GM23248 (cell line): ENCODE results near the gene NFIC. TPM values are rescaled to one million over a fixed set of nuclear protein-coding genes. Genes with fewer than 3 reads are reported as not detected.
"Not testable (repeated sequence)": the region's sequence is repeated elsewhere in the genome, so short reads cannot be mapped to it uniquely, and the experiment has no call there.

Source experiments
- DNase-seq: peaks from one replicate; pipeline ENCODE4 v3.0.0-alpha.2; 2015
- H2AFZ ChIP-seq: fragments of 200-600 bp; sonication (generic); 2 replicates; pipeline ENCODE4 v1.6.1; 2016; ENCODE audit warnings: antibody characterized with exemption
- H3F3A ChIP-seq: fragments of 200-600 bp; sonication (generic); 2 replicates; pipeline ENCODE4 v1.6.1; 2016; ENCODE audit warnings: mild to moderate bottlenecking, antibody characterized with exemption, mixed run types; ENCODE audit not compliant: insufficient read depth
- H3K27ac ChIP-seq: fragments of 200-600 bp; sonication (generic); 2 replicates; pipeline ENCODE4 v1.5.1; 2016; ENCODE audit warnings: mild to moderate bottlenecking
- H3K27me3 ChIP-seq: fragments of 200-600 bp; sonication (generic); replicated peaks from 2 replicates; pipeline ENCODE4 v1.6.1; 2016; ENCODE audit warnings: mild to moderate bottlenecking; ENCODE audit not compliant: insufficient read depth
- H3K36me3 ChIP-seq: fragments of 200-600 bp; sonication (generic); 2 replicates; pipeline ENCODE4 v1.6.1; 2016; ENCODE audit warnings: low read depth, mild to moderate bottlenecking
- H3K4me1 ChIP-seq: fragments of 200-600 bp; sonication (generic); 2 replicates; pipeline ENCODE4 v1.6.1; 2016; ENCODE audit warnings: mild to moderate bottlenecking; ENCODE audit not compliant: insufficient read depth
- H3K4me2 ChIP-seq: fragments of 200-600 bp; sonication (generic); one replicate; pipeline ENCODE4 v1.6.1; 2016; ENCODE audit warnings: mild to moderate bottlenecking; ENCODE audit not compliant: unreplicated experiment
- H3K4me3 ChIP-seq: fragments of 200-600 bp; sonication (generic); 2 replicates; pipeline ENCODE4 v1.5.1; 2016; ENCODE audit warnings: mild to moderate bottlenecking
- H3K79me2 ChIP-seq: fragments of 200-600 bp; sonication (generic); 2 replicates; pipeline ENCODE4 v1.6.1; 2016; ENCODE audit warnings: mild to moderate bottlenecking; ENCODE audit not compliant: insufficient read depth
- H3K9ac ChIP-seq: fragments of 200-600 bp; sonication (generic); 2 replicates; pipeline ENCODE4 v1.6.1; 2016; ENCODE audit warnings: mild to moderate bottlenecking
- H3K9me2 ChIP-seq: fragments of 200-600 bp; sonication (generic); 2 replicates; pipeline ENCODE4 v1.6.1; 2016; ENCODE audit warnings: mixed run types, mild to moderate bottlenecking, moderate library complexity; ENCODE audit not compliant: insufficient read depth
- H3K9me3 ChIP-seq: fragments of 200-600 bp; sonication (generic); one replicate; pipeline ENCODE4 v1.6.1; 2017; ENCODE audit warnings: low read depth
- H4K20me1 ChIP-seq: fragments of 200-600 bp; sonication (generic); 2 replicates; pipeline ENCODE4 v1.6.0; 2016; ENCODE audit not compliant: insufficient read depth
- EZH2 ChIP-seq: fragments of 200-600 bp; sonication (generic); IDR thresholded peaks from 2 replicates; pipeline ENCODE4 v1.6.1; 2018; ENCODE audit warnings: antibody characterized with exemption, mild to moderate bottlenecking; ENCODE audit not compliant: insufficient read depth, poor library complexity, severe bottlenecking
- EZH2phosphoT487 ChIP-seq: fragments of 200-600 bp; sonication (generic); IDR thresholded peaks from 2 replicates; pipeline ENCODE4 v1.6.1; 2018; ENCODE audit warnings: antibody characterized with exemption, moderate library complexity, mild to moderate bottlenecking, low read depth; ENCODE audit not compliant: insufficient read depth
- WGBS, 2 experiments: methylation state at CpG; one replicate each; pipeline ENCODE4 v1.1.6; 2015 to 2017; ENCODE audit warnings: low lambda C conversion rate in 2 of 2, low coverage in 1 of 2; ENCODE audit errors: missing lambda C conversion rate in 2 of 2; 5-methylcytosine and 5-hydroxymethylcytosine counted together
- in situ Hi-C: fragments of 300-500 bp; cut with MboI; formaldehyde crosslinking; loops from 2 replicates; pipeline ENCODE4 v1.15.0; 2020
- polyA plus RNA-seq: library from polyadenylated mRNA; unstranded; fragments of >200 nt; fragmentation: Nextera tagmentation; extraction: Ambion mirVana; gene quantifications from 2 replicates; pipeline ENCODE4 v1.2.1, GENCODE V29; 2016
- total RNA-seq: library from RNA; depleted of rRNA; stranded (reverse); fragments of >200 nt; shearing (Covaris generic); gene quantifications from 2 replicates; pipeline ENCODE4 v1.2.3, GENCODE V29; 2014

NFIC gene
- total and polyA plus RNA-seq, 2 experiments from 2014 or later, result 50.4 to 108 TPM

DNA sequence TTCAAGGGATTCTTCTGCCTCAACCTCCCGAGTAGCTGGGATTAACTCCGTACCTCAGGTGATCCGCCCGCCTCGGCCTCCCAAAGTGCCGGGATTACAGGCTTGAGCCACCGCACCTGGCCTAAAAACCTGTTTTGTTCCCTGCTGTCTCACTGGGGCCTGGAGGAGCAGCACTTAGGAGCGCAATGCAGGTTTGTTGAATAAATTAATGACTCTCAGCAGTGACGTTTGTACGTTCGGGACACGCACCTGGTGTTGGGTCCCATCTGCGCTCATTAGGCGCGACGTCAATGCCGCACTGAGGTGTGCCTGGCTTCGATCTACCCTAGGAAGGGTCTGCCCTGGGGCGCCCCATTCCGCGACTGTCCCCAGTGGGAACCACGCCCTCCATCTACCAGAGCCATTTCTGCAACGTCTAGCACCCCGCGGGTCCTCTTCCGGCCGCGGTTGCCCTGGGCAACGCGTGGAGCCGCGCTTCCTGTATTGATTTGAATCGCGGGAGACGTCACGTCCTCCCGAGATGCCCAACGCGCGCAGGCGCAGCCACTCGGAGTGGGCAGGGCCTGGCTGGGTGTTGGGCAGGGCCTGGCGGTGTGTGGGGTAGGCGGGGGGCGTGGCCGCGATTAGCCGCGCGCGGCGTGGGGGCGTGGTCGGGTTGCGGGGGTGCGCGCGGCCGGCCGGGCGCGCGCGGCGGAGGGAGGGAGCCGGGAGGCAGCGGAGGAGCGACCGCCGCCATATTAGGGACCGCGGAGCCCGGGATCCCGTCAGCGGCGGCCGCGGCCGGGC lies 139.4 kb downstream of the NFIC start, which contains the start of gene FZR1:
Gene FZR1, plus strand, starts transcription at position 714 of the 786 bp plus-strand sequence. CDS start 16,679 bp downstream, outside the sequence.
- Histone ChIP-seq H3K27me3 (no peaks in the 10 kb centered on the region), H3F3A (peaks cover 6% of the 10 kb centered on the region; the same call in 1 of the 2 replicates), H3K4me1 (peaks cover 8% of the 10 kb centered on the region; the same call in 1 of the 2 replicates), H3K9me3 (no peaks in the 10 kb centered on the region), H2AFZ (peak within 1 kb of the TSS; percentile 96), H3K79me2 (peaks cover 45% of the 10 kb centered on the region), H3K9ac (peak within 1 kb of the TSS; percentile 93), H3K4me3 (peak within 1 kb of the TSS; percentile 87), H4K20me1 (no peaks in the 10 kb centered on the region), H3K27ac (peak within 1 kb of the TSS; percentile 76), H3K4me2 (peak within 1 kb of the TSS; percentile 89), H3K36me3 (no peaks in the 10 kb centered on the region), H3K9me2 (no peaks in the 10 kb centered on the region)
- DNase-seq, result peak; percentile 100
- WGBS, 2 experiments, result 2 to 4% methylated on average over 40 to 62 of the region's 79 CpGs
- no peak for TF ChIP-seq EZH2
- in situ Hi-C loops, result no loop called here

DNA sequence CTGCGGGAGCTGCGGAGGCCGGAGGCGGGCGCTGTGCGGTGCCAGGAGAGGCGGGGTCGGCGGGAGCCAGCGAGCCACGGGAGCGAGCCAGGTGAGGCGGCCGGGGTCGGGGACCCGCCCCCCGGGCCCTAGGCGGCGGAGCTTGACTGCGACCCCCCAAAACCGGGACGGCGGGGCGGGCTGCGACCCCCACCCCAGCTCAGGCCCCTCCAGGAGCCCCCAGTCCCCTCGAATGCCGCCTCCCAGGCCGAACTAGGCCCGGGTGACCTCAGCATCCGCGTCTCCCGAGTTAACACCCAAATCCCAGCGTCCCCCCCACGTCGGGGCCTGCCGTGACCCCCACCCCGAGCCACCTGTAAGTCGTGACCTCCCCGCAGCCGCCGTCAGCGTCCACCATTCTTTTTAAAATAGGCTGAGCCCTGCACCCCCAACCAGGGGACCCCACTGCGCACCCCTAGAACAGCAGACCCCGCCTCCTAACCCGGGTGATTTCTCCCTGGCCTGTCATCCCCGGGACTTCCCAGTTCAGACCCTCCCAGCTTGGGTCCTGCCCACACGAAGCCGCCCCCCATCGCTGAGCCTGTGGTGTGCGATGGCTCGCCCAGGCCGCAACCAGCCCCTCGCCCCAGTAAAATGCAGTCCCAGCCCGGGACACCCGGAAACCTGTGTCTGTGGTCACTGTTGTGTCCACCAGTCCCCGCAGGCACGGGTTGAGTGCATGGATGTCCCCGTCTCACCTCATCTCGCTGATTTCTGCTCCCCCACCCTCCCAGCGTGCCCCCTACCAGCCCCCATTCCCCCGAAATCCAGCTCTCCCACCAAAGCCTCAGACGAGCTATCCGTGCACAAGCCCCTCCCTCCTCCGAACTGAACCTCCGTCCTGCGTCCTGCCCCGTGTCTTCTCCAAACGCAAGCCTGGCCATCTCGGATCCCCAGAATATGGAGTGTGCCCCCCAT lies 140.3 kb downstream of the NFIC start:
- peak overlapping the region; percentile 87 for H3K4me3 ChIP-seq
- peak overlapping the region; percentile 93 for H3K9ac ChIP-seq
- H3K9me2 ChIP-seq, result no peaks in the 10 kb centered on the region
- H3K9me3 ChIP-seq, result no peaks in the 10 kb centered on the region
- in situ Hi-C loops, result no loop called here
- H4K20me1 ChIP-seq, result no peaks in the 10 kb centered on the region
- no peaks in the 10 kb centered on the region for H3K36me3 ChIP-seq
- peak overlapping the region; percentile 51 for H3K27ac ChIP-seq
- H3K4me2 ChIP-seq, result peak overlapping the region; percentile 89
- H3K4me1 ChIP-seq, result peaks cover 8% of the 10 kb centered on the region; the same call in 1 of the 2 replicates
- peak overlapping the region; percentile 70 for H2AFZ ChIP-seq
- peaks cover 54% of the 10 kb centered on the region for H3K79me2 ChIP-seq
- no peak for TF ChIP-seq EZH2
- no peak for TF ChIP-seq EZH2phosphoT487
- H3F3A ChIP-seq, result peaks cover 6% of the 10 kb centered on the region; the same call in 1 of the 2 replicates
- H3K27me3 ChIP-seq, result no peaks in the 10 kb centered on the region
- WGBS, 2 experiments, result 2% methylated on average over 25 to 58 of the region's 69 CpGs
- peak; percentile 67 for DNase-seq

DNA sequence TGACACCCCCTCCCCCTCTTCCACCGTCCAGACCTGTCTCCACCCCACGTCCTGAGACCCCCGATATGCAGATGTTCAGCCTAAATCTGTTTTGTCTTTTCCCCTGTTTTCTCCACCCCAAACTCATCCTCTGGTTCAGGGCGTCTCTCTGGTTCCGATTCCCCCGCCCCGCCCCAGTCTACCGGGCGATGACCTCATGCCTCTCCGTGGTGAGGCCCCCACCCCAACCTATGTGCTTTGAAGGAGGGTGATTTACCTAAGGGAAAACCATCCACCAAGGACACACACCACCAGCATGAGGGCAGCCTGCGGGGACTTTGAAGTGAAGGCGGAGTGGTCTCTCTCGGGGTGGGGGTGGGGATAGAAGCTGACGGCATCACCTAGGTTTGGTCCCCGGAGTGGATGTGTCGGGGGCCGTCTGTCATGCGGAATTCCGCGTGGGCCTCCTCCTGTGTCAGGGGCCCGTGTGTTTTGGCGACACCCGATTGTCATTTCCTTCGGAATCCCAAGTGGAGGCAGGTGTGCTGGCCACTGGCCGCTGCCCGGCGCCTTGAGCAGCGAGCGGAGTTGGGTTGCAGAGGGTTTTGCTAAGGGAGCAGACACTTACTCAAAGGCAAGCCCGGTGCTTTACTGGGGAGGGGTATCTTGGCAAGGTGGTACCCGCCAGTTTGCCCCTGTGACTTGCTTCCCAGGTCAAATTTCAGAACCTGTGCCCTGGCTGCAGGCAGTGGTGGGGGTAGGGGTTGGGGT lies 141.2 kb downstream of the NFIC start:
- Histone ChIP-seq H3K27me3 (no peaks in the 10 kb centered on the region), H2AFZ (0 out of 2 replicates have a peak overlapping the region, but pooled peaks have one; percentile 54), H4K20me1 (no peaks in the 10 kb centered on the region), H3K9me2 (no peaks in the 10 kb centered on the region), H3K36me3 (no peaks in the 10 kb centered on the region), H3K79me2 (peaks cover 63% of the 10 kb centered on the region), H3K4me2 (peak overlapping the region; percentile 89), H3K4me3 (peak overlapping the region; percentile 87), H3K4me1 (peaks cover 8% of the 10 kb centered on the region; the same call in 1 of the 2 replicates), H3F3A (peaks cover 6% of the 10 kb centered on the region; the same call in 1 of the 2 replicates), H3K9me3 (no peaks in the 10 kb centered on the region), H3K9ac (peak overlapping the region; percentile 93), H3K27ac (peak overlapping the region; percentile 51)
- TF ChIP-seq EZH2phosphoT487, result no peak
- no peak for TF ChIP-seq EZH2
- in situ Hi-C loops, result no loop called here
- 23% methylated on average over 29 to 31 of the region's 31 CpGs for WGBS, 2 experiments
- peak; percentile 52 for DNase-seq

DNA sequence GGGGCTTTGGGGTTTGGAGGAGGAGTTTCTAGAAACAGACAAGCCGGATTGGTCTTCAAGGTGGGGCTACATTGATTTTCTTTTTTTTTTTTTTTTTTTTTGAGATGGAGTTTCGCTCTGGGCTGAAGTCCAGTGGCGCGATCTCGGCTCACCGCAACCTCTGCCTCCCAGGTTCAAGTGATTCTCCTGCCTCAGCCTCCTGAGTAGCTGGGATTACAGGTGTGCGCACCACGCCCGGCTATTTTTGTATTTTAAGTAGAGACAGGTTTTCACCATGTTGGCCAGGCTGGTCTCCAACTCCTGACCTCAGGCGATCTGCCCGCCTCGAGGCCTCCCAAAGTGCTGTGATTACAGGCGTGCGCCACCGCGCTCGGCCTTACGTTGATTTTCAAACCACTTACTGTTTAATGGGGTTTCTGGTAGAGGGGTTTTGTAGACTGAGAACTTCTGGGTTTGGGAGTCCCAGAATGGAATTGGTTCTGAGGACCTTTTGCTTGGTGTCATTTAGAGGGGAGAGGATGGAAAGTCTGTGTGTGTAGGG lies 141.8 kb downstream of the NFIC start:
- H3K9me2 ChIP-seq, H3K27ac ChIP-seq, H3K4me1 ChIP-seq, DNase-seq, in situ Hi-C loops, H3K9ac ChIP-seq, H3K36me3 ChIP-seq, H4K20me1 ChIP-seq, H2AFZ ChIP-seq, H3F3A ChIP-seq, H3K4me2 ChIP-seq, H3K27me3 ChIP-seq, H3K9me3 ChIP-seq: not testable (repeated sequence)
- WGBS, 2 experiments, result 90 to 94% methylated on average over 16 to 18 of the region's 18 CpGs
- H3K4me3 ChIP-seq, result peak overlapping the region; percentile 87
- peaks cover 69% of the 10 kb centered on the region for H3K79me2 ChIP-seq
